Lung (tissue), 12 donors: ENCODE results near the gene TSPAN14. TPM values are rescaled to one million over a fixed set of nuclear protein-coding genes. Genes with fewer than 3 reads are reported as not detected.

Experiments used
- ATAC-seq: fragments of 200-7000 bp; cut with Tn5 transposase; one replicate; pipeline ENCODE4 v1.9.1; 2020; ENCODE audit warnings: moderate number of reproducible peaks; ENCODE audit not compliant: insufficient read depth, low FRiP score
- DNase-seq, 3 donors: peaks; one replicate each; pipeline ENCODE4 v3.0.0-alpha.2; 2013 to 2017
- H3K27ac ChIP-seq, 2 donors: one replicate each; pipeline ENCODE4 v1.5.1; 2013; ENCODE audit warnings: mild to moderate bottlenecking in 2 of 2, moderate library complexity in 2 of 2, control low read depth in 1 of 2, inconsistent platforms in 1 of 2, low read depth in 1 of 2, low read length in 1 of 2
- H3K27me3 ChIP-seq, 3 donors: one replicate each; pipeline ENCODE4 v1.5.1; 2013; ENCODE audit warnings: low read length in 2 of 3; ENCODE audit not compliant: control insufficient read depth in 3 of 3, insufficient read depth in 3 of 3
- H3K36me3 ChIP-seq, 4 donors: one replicate each; pipeline ENCODE4 v1.5.1; 2013; ENCODE audit warnings: low read length in 4 of 4, mild to moderate bottlenecking in 1 of 4, moderate library complexity in 1 of 4; ENCODE audit not compliant: control insufficient read depth in 4 of 4, insufficient read depth in 4 of 4
- H3K4me1 ChIP-seq, 5 donors: one replicate each; pipeline ENCODE4 v1.5.1; 2013; ENCODE audit warnings: low read length in 5 of 5, mild to moderate bottlenecking in 2 of 5, moderate library complexity in 1 of 5; ENCODE audit not compliant: control insufficient read depth in 5 of 5, insufficient read depth in 5 of 5
- H3K4me3 ChIP-seq: one replicate; pipeline ENCODE4 v1.5.1; 2013; ENCODE audit warnings: mild to moderate bottlenecking, control low read depth, moderate library complexity
- H3K9ac ChIP-seq, 2 donors: one replicate each; pipeline ENCODE4 v1.5.1; 2013; ENCODE audit warnings: low read length in 2 of 2, control low read depth in 1 of 2; ENCODE audit not compliant: insufficient read depth in 1 of 2
- H3K9me3 ChIP-seq, 4 donors: one replicate each; pipeline ENCODE4 v1.5.1; 2013; ENCODE audit warnings: low read length in 3 of 4, mild to moderate bottlenecking in 1 of 4, moderate library complexity in 1 of 4; ENCODE audit not compliant: control insufficient read depth in 4 of 4, insufficient read depth in 3 of 4
- WGBS, 2 donors: extraction: QIAGEN DNeasy Blood & Tissue Kit; methylation state at CpG; one replicate each; pipeline ENCODE4 v1.1.7; 2013; 5-methylcytosine and 5-hydroxymethylcytosine counted together
- polyA plus RNA-seq, 2 donors: library from polyadenylated mRNA; stranded (reverse); fragments of 200-250 nt; gene quantifications; one replicate each; pipeline ENCODE4 v1.2.1, GENCODE V29; 2013
- total RNA-seq, 2 donors: library from RNA; depleted of rRNA in 1 of 2; stranded (reverse); fragments of >200 nt in 1 of 2; gene quantifications; one replicate each; pipeline ENCODE4 v1.2.1, GENCODE V29; 2014 to 2021
- TF ChIP-seq, protein P1 (sequence below): IDR thresholded peaks from 2 replicates; pipeline ENCODE4 v1.5.1; 2012; ENCODE audit warnings: mild to moderate bottlenecking; ENCODE audit errors: control extremely low read depth, extremely low read depth
- donor health status: control.
- donor health status: control.
- donor health status: Bipolar disorder and iron deficiency.
- donor health status: healthy.
- donor health status: DM: yes; HTN: yes; CAD: no.

Gene TSPAN14
- total and polyA plus RNA-seq, 4 donors, result 40.9 to 187 (median 116) TPM

DNA sequence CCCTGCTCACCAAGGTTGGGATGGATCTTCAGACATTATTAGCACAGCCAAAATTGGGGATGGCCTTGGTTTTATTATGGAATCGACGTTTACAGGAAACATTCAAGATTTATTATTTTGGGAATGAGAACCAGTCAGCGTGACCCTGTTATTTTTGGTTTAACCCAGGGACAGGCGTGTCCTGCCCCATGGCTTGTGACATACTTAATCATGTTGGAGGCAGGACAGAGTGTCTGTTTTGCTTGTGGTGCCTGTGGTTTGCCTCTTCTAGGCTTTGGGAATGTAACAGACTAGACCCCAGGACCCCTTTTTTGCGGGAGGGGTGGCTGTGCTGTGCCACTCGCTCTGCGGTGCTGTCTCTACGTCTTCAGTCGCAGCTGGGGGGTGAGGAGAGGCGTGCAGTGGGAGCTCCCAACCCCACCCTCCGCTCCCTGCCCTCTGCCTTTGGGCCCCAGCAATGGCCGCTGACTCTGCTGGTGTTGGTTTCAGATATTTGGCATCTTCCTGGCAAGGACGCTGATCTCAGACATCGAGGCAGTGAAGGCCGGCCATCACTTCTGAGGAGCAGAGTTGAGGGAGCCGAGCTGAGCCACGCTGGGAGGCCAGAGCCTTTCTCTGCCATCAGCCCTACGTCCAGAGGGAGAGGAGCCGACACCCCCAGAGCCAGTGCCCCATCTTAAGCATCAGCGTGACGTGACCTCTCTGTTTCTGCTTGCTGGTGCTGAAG lies 63.5 kb downstream of the TSPAN14 start:
- TF ChIP-seq, protein P1, sequence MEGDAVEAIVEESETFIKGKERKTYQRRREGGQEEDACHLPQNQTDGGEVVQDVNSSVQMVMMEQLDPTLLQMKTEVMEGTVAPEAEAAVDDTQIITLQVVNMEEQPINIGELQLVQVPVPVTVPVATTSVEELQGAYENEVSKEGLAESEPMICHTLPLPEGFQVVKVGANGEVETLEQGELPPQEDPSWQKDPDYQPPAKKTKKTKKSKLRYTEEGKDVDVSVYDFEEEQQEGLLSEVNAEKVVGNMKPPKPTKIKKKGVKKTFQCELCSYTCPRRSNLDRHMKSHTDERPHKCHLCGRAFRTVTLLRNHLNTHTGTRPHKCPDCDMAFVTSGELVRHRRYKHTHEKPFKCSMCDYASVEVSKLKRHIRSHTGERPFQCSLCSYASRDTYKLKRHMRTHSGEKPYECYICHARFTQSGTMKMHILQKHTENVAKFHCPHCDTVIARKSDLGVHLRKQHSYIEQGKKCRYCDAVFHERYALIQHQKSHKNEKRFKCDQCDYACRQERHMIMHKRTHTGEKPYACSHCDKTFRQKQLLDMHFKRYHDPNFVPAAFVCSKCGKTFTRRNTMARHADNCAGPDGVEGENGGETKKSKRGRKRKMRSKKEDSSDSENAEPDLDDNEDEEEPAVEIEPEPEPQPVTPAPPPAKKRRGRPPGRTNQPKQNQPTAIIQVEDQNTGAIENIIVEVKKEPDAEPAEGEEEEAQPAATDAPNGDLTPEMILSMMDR, result no peak
- WGBS, 2 donors, result 89 to 95% methylated on average over 21 of the region's 21 CpGs

DNA sequence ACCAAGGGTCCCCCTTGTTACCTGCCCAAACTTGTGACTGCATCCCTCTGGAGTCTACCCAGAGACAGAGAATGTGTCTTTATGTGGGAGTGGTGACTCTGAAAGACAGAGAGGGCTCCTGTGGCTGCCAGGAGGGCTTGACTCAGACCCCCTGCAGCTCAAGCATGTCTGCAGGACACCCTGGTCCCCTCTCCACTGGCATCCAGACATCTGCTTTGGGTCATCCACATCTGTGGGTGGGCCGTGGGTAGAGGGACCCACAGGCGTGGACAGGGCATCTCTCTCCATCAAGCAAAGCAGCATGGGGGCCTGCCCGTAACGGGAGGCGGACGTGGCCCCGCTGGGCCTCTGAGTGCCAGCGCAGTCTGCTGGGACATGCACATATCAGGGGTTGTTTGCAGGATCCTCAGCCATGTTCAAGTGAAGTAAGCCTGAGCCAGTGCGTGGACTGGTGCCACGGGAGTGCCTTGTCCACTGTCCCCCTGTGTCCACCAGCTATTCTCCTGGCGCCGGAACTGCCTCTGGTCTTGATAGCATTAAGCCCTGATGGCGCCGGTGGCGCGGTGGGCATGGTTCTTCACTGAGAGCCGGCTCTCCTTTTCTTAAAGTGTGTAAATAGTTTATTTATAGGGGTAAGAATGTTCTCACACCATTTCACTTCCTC lies 64.2 kb downstream of the TSPAN14 start:
- Histone ChIP-seq H3K4me1 (peaks cover 0 to 5% (median 0%) of the 10 kb centered on the region in 5 donors), H3K27me3 (no peaks in the 10 kb centered on the region), H3K27ac (peak overlapping the region in 1 of 2 donors; percentile 22), H3K9ac (no peak overlapping the region), H3K4me3 (no peak overlapping the region), H3K36me3 (peaks cover 6 to 68% (median 27%) of the 10 kb centered on the region in 4 donors), H3K9me3 (no peaks in the 10 kb centered on the region)
- no peak for ATAC-seq
- no peak for DNase-seq
- WGBS, 2 donors, result 83 to 95% methylated on average over 17 of the region's 17 CpGs
- TF ChIP-seq, protein P1, result no peak

More for the DNA sequence above, 63.5 kb downstream of the TSPAN14 start:
- Histone ChIP-seq H3K9me3 (no peaks in the 10 kb centered on the region), H3K4me3 (no peak overlapping the region), H3K36me3 (peaks cover 6 to 69% (median 31%) of the 10 kb centered on the region in 4 donors), H3K27me3 (no peaks in the 10 kb centered on the region), H3K4me1 (peaks cover 0 to 5% (median 0%) of the 10 kb centered on the region in 5 donors), H3K27ac (peak overlapping the region; percentile 18 to 22), H3K9ac (no peak overlapping the region)
- ATAC-seq (no peak), DNase-seq (no peak)

DNA sequence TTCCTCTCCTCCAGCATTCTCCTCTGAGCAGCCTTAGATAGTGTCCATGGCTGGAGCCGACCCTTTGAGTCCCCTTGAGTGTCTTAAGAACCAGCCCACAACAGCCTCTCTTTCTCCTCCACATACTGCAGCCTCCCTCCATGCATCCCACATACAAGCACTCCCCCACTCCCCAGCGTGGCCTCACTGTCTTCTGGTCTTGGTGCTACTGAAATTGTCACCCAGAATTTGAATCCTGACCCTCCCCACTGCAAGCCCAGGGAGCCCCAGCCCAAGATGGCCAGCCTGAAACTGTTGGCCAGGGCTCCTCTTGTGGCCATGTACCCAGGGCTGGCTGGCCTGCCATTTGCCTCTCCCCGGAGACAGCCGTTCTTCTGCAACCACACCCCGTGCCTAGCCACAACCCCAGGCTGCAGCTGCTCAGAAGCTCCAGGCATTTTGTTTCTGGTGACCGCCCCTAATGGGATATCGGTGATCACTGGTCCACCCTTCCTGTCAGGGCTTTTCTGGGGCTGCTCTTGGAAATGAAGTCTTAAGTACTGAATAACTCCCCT lies 64.8 kb downstream of the TSPAN14 start:
- H3K9ac ChIP-seq, result no peak overlapping the region
- H3K27ac ChIP-seq, result peak overlapping the region in 1 of 2 donors; percentile 18
- H3K36me3 ChIP-seq, result peaks cover 3 to 63% (median 24%) of the 10 kb centered on the region in 4 donors
- H3K4me1 ChIP-seq, result peaks cover 0 to 5% (median 0%) of the 10 kb centered on the region in 5 donors
- no peak overlapping the region for H3K4me3 ChIP-seq
- H3K27me3 ChIP-seq, result no peaks in the 10 kb centered on the region
- ATAC-seq (no peak), DNase-seq (no peak)
- 72 to 76% methylated on average over 7 of the region's 7 CpGs for WGBS, 2 donors
- TF ChIP-seq, protein P1, result no peak
- no peaks in the 10 kb centered on the region for H3K9me3 ChIP-seq
